Neuronal stem cell (in vitro differentiated cells): Measurements from ENCODE around the gene LRG1.

Experiments used
- DNase-seq: peaks from one replicate; pipeline ENCODE4 v3.0.0-alpha.2; 2013; ENCODE audit warnings: low spot score
- H2AFZ ChIP-seq: one replicate; pipeline ENCODE4 v1.6.1; 2013; ENCODE audit warnings: mild to moderate bottlenecking, low read length, inconsistent platforms
- H2AK5ac ChIP-seq: 2 replicates; pipeline ENCODE4 v1.6.1; 2013; ENCODE audit warnings: low read depth, mild to moderate bottlenecking, inconsistent platforms, low read length, moderate library complexity, mixed read lengths
- H2BK120ac ChIP-seq: 2 replicates; pipeline ENCODE4 v1.6.1; 2013; ENCODE audit warnings: low read depth, mild to moderate bottlenecking, inconsistent platforms, low read length, moderate library complexity, mixed read lengths
- H2BK12ac ChIP-seq: one replicate; pipeline ENCODE4 v1.6.1; 2013; ENCODE audit warnings: low read length, inconsistent platforms
- H2BK15ac ChIP-seq: 2 replicates; pipeline ENCODE4 v1.6.1; 2013; ENCODE audit warnings: mild to moderate bottlenecking, low read length, inconsistent platforms, mixed read lengths
- H2BK5ac ChIP-seq: one replicate; pipeline ENCODE4 v1.6.1; 2013; ENCODE audit warnings: inconsistent platforms, mild to moderate bottlenecking, low read length, moderate library complexity
- H3K14ac ChIP-seq: one replicate; pipeline ENCODE4 v1.6.1; 2013; ENCODE audit warnings: low read length, inconsistent platforms
- H3K18ac ChIP-seq: 2 replicates; pipeline ENCODE4 v1.6.1; 2013; ENCODE audit warnings: low read length, inconsistent platforms
- H3K23ac ChIP-seq: 2 replicates; pipeline ENCODE4 v1.6.1; 2013; ENCODE audit warnings: low read depth, mild to moderate bottlenecking, mixed read lengths, low read length, inconsistent platforms; ENCODE audit not compliant: poor library complexity
- H3K27ac ChIP-seq: replicated peaks from 3 replicates; pipeline ENCODE4 v1.5.1; 2013; ENCODE audit warnings: low read length, inconsistent platforms
- H3K27me3 ChIP-seq, 3 experiments: 2 replicates each; pipeline ENCODE4 v1.6.1; 2013; ENCODE audit warnings: low read length in 3 of 3, mild to moderate bottlenecking in 2 of 3, inconsistent platforms in 1 of 3, low read depth in 1 of 3, mixed read lengths in 1 of 3, moderate library complexity in 1 of 3; ENCODE audit not compliant: control insufficient read depth in 3 of 3, insufficient read depth in 3 of 3
- H3K36me3 ChIP-seq, 2 donors: replicated peaks in 1 of 2; 2 replicates each; pipeline ENCODE4 v1.6.1; 2013; ENCODE audit warnings: low read length in 2 of 2; ENCODE audit not compliant: control insufficient read depth in 2 of 2, insufficient read depth in 2 of 2
- H3K4ac ChIP-seq: 2 replicates; pipeline ENCODE4 v1.6.1; 2013; ENCODE audit warnings: inconsistent platforms, mild to moderate bottlenecking, low read length, moderate library complexity
- H3K4me1 ChIP-seq, 2 donors: 1 replicate in 1 of 2; 2 replicates in 1 of 2; pipeline ENCODE4 v1.6.1; 2013; ENCODE audit warnings: low read length in 2 of 2, low read depth in 1 of 2; ENCODE audit not compliant: control insufficient read depth in 2 of 2, insufficient read depth in 1 of 2
- H3K4me2 ChIP-seq: one replicate; pipeline ENCODE4 v1.6.1; 2013; ENCODE audit warnings: mild to moderate bottlenecking, low read length, inconsistent platforms; ENCODE audit not compliant: insufficient read depth, poor library complexity, severe bottlenecking
- H3K4me3 ChIP-seq, 2 donors: 2 replicates each; pipeline ENCODE4 v1.5.1; 2013; ENCODE audit warnings: low read length in 2 of 2, mild to moderate bottlenecking in 2 of 2, inconsistent platforms in 1 of 2, moderate library complexity in 1 of 2
- H3K79me1 ChIP-seq: one replicate; pipeline ENCODE4 v1.6.1; 2013; ENCODE audit warnings: low read depth, mild to moderate bottlenecking, inconsistent platforms, low read length, moderate library complexity
- H3K9ac ChIP-seq: one replicate; pipeline ENCODE4 v1.6.1; 2013; ENCODE audit warnings: mild to moderate bottlenecking, low read depth, low read length, inconsistent platforms; ENCODE audit not compliant: poor library complexity
- H3K9me3 ChIP-seq, 2 donors: replicated peaks in 1 of 2; 2 replicates each; pipeline versions ENCODE3 to v1.6.1; 2013; ENCODE audit warnings: low read length in 2 of 2, mild to moderate bottlenecking in 2 of 2, inconsistent platforms in 1 of 2, low read depth in 1 of 2, mixed read lengths in 1 of 2, moderate library complexity in 1 of 2; ENCODE audit not compliant: control insufficient read depth in 2 of 2, insufficient read depth in 1 of 2
- H4K8ac ChIP-seq: one replicate; pipeline ENCODE4 v1.6.1; 2013; ENCODE audit warnings: low read depth, mild to moderate bottlenecking, inconsistent platforms, low read length, moderate library complexity
- H4K91ac ChIP-seq: one replicate; pipeline ENCODE4 v1.6.1; 2013; ENCODE audit warnings: low read length, low read depth, mild to moderate bottlenecking, inconsistent platforms; ENCODE audit not compliant: poor library complexity
- WGBS, 2 donors: extraction: QIAGEN DNeasy Blood & Tissue Kit; methylation state at CpG; one replicate each; pipeline ENCODE4 v1.1.7; 2013; ENCODE audit warnings: missing lambda C conversion rate in 2 of 2, mixed read lengths in 1 of 2; ENCODE audit not compliant: insufficient read length in 2 of 2, insufficient replicate concordance in 1 of 2; ENCODE audit errors: extremely low coverage in 2 of 2; 5-methylcytosine and 5-hydroxymethylcytosine counted together

The LRG1 gene

DNA sequence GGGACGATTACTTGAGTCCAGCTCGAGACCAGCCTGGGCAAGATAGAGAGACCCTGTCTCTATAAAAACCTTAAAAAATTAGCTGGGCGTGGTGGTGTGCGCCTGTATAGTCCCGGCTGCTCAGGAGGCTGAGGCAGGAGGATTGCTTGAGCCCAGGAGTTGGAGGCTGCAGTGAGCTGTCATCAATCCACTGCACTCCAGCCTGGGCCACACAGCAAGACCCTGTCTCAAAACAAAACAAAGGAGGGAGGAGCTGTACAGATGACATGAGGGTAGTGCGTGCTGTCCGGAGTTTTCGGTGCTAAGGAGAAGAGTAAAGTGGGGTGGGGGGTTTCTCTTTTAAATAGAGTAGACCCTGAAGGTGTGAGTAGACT lies 45.2 kb downstream of the LRG1 start:
- no peak overlapping the region for H3K14ac ChIP-seq

DNA sequence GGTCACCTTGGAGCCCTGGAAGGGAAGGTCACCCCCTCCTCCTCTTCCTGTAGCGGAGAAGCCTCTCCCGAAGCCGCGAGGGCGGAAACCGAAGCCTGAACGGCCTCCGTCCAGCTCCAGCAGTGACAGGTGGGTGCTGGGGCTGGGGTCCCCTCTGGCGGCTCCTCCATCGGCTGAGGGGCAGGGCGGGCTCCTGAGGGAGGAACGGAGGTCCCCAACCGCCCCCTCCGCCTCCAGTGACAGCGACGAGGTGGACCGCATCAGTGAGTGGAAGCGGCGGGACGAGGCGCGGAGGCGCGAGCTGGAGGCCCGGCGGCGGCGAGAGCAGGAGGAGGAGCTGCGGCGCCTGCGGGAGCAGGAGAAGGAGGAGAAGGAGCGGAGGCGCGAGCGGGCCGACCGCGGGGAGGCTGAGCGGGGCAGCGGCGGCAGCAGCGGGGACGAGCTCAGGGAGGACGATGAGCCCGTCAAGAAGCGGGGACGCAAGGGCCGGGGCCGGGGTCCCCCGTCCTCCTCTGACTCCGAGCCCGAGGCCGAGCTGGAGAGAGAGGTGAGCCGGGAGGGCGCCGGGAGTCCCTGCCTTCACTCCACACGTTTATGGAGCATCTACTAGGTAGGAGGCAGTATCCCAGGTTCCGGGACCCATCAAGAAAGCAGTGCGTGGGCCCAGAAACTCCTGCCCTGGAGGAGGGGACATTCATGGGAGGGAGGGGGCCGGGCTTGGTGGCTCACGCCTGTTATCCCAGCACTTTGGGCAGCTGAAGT lies 45.7 kb downstream of the LRG1 start:
- peak overlapping the region; percentile 43 for H4K8ac ChIP-seq
- DNase-seq, result no peak
- H3K18ac ChIP-seq, result no peak overlapping the region
- peaks cover 19% of the 10 kb centered on the region for H3K79me1 ChIP-seq
- no peak overlapping the region for H4K91ac ChIP-seq
- H3K27me3 ChIP-seq, result peaks cover 0 to 6% (median 2%) of the 10 kb centered on the region in 3 experiments
- H2BK5ac ChIP-seq, result no peak overlapping the region
- H3K9ac ChIP-seq, result no peak overlapping the region
- H3K4me2 ChIP-seq, result no peak overlapping the region
- H3K14ac ChIP-seq, result no peak overlapping the region
- H2BK15ac ChIP-seq, result no peak overlapping the region
- peak overlapping the region; percentile 73 for H3K23ac ChIP-seq
- no peak overlapping the region for H3K4ac ChIP-seq
- peaks cover 0 to 13% of the 10 kb centered on the region in 2 donors for H3K9me3 ChIP-seq
- no peak overlapping the region for H3K27ac ChIP-seq
- peaks cover 0 to 1% of the 10 kb centered on the region in 2 donors for H3K4me1 ChIP-seq
- H2AK5ac ChIP-seq, result no peak overlapping the region
- H3K4me3 ChIP-seq, result no peak overlapping the region
- no peak overlapping the region for H2AFZ ChIP-seq
- no peak overlapping the region for H2BK12ac ChIP-seq
- no peak overlapping the region for H2BK120ac ChIP-seq
- peaks cover 62 to 93% of the 10 kb centered on the region in 2 donors for H3K36me3 ChIP-seq
- WGBS, 2 donors, result no CpG with 5 or more reads among the region's 61 CpGs

More for the DNA sequence above, 45.2 kb downstream of the LRG1 start:
- peaks cover 19% of the 10 kb centered on the region for H3K79me1 ChIP-seq
- no peak overlapping the region for H3K23ac ChIP-seq
- peaks cover 0 to 13% of the 10 kb centered on the region in 2 donors for H3K9me3 ChIP-seq
- WGBS, 2 donors, result no CpG with 5 or more reads among the region's 8 CpGs
- H4K91ac ChIP-seq, result no peak overlapping the region
- peaks cover 0 to 6% (median 2%) of the 10 kb centered on the region in 3 experiments for H3K27me3 ChIP-seq
- H2AFZ ChIP-seq, result no peak overlapping the region
- peaks cover 0 to 1% of the 10 kb centered on the region in 2 donors for H3K4me1 ChIP-seq
- H3K27ac ChIP-seq, result no peak overlapping the region
- H3K18ac ChIP-seq, result no peak overlapping the region
- no peak overlapping the region for H2BK15ac ChIP-seq
- H2BK5ac ChIP-seq, result no peak overlapping the region
- H3K4ac ChIP-seq, result no peak overlapping the region
- H3K4me2 ChIP-seq, result no peak overlapping the region
- H3K36me3 ChIP-seq, result peaks cover 60 to 89% of the 10 kb centered on the region in 2 donors
- H2AK5ac ChIP-seq, result no peak overlapping the region
- DNase-seq, result no peak
- no peak overlapping the region for H3K4me3 ChIP-seq
- H3K9ac ChIP-seq, result no peak overlapping the region
- H2BK12ac ChIP-seq, result no peak overlapping the region
- H4K8ac ChIP-seq, result no peak overlapping the region
- H2BK120ac ChIP-seq, result no peak overlapping the region

DNA sequence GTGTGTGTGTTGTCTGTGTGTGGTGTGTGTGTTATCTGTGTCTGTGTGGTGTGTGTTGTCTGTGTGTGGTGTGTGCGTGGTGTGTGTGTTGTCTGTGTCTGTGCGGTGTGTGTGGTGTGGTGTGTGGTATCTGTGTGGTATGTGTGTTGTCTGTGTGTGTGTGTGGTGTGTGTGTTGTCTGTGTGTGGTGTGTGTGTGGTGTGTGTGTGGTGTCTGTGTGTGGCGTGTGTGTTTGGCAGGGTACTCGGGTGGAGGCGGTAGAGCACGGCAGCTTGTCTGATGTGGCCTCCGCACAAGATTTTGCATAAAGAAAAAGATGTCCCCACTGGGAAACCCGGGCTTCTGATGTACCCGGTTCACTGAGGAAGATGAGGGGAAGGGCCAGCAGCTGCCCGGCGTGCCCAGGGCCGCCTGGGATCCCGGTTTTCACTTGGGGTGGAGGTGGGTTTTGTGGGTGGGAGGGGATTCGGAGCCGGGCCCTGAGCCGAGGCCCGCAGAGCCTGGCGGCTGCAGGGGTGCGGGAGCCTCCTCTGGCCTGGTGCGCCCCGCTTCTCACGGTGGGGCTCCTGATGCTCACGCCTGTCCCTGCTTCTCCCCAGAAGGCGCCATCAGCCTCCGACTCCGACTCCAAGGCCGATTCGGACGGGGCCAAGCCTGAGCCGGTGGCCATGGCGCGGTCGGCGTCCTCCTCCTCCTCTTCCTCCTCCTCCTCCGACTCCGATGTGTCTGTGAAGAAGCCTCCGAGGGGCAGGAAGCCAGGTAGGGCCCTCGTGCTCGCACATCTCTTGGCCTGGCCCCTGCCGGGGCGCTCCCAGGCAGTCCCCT lies 46.5 kb downstream of the LRG1 start:
- DNase-seq, result no peak
- Histone ChIP-seq H3K4ac (no peak overlapping the region), H3K27me3 (peaks cover 0 to 6% (median 2%) of the 10 kb centered on the region in 3 experiments), H2AK5ac (peak overlapping the region; percentile 37), H3K23ac (peak overlapping the region; percentile 73), H3K27ac (no peak overlapping the region), H3K9ac (no peak overlapping the region), H2BK120ac (no peak overlapping the region), H2BK5ac (no peak overlapping the region), H2BK12ac (peak overlapping the region; percentile 73), H3K4me3 (peak overlapping the region in 1 of 2 donors; percentile 61), H3K4me1 (peaks cover 0 to 1% of the 10 kb centered on the region in 2 donors), H3K14ac (no peak overlapping the region), H4K8ac (peak overlapping the region; percentile 43), H3K36me3 (peaks cover 60 to 94% of the 10 kb centered on the region in 2 donors), H3K4me2 (no peak overlapping the region), H3K79me1 (peaks cover 22% of the 10 kb centered on the region), H2BK15ac (no peak overlapping the region), H3K18ac (no peak overlapping the region), H3K9me3 (peaks cover 0 to 13% of the 10 kb centered on the region in 2 donors), H2AFZ (no peak overlapping the region), H4K91ac (no peak overlapping the region)
- WGBS, 2 donors, result no CpG with 5 or more reads among the region's 41 CpGs
